ENCODE data around the gene CHAC1.
"Not testable (repeated sequence)": the region's sequence is repeated elsewhere in the genome, so short reads cannot be mapped to it uniquely, and the experiment has no call there.

Gene CHAC1

GRCh38 chr15:40938536-40938870, 14.8 kb upstream of the CHAC1 start:
- DNase-seq, result no peak

GRCh38 chr15:40940296-40940801, 12.9 kb upstream of the CHAC1 start:
- DNase-seq, result no peak

DNA sequence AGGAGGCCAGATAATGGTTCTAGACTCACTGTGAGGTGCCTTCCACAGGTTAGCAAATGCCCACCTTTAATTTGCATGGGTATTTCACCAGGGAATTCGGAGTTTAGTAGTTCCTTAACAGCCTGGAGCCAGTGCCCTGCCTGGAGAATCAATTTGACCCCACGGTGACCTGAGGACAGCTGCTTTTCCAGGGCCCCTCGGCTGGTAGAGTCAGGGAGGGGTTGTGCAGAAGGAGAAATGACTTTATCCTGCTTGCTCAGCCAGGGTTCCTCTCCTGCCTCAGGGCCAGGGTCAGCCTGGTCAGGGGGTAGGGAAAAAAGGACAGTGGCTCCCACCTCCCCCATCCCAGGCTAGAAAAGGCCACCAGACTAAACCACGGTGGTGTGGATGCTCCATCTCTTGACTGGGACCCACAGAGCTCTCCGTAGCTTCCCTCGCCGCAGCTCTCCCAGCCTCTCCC, 12.2 kb upstream of the CHAC1 start:
- no peak for DNase-seq

DNA sequence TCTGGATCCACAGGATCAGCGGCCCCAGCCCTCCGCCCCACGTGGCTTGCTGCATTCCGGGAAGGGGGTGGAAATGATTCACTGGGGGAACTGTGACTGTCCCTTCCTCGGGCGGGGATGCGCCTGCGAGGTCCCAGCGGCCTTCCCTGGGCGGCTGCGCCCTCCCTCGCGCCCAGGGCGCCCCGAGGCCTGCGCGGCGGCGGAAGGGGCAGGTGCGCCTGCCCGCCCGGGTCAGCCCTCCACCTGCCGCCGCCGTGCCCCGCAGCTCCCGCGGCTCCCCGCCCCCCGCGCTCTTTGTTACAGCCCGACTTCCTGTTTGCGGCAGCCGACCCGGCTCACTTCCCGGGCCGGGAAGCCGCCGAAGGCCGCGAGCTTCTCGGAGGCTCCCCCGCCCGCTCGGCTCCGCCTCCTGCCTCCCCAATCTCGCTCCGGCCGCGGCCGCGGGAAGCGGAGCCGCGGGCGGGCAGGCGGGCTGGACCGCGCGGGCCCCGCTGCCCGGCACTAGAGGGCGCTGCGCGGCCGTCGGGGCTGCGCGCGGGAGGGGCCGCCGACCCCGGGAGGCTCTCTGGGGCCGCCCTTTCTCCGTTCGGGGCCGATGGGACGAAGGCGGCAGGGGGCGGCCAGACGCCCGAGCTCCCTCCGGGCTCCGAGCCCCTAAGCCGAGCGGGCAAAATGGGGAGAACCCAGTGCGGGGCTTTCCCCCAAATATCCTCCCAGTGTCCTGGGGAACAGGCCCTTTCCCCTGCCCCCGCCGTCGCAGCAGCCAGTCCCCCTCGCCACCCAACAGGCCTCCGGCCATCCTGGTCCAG, 11.5 kb upstream of the CHAC1 start:
- peak; percentile 73 for DNase-seq

DNA sequence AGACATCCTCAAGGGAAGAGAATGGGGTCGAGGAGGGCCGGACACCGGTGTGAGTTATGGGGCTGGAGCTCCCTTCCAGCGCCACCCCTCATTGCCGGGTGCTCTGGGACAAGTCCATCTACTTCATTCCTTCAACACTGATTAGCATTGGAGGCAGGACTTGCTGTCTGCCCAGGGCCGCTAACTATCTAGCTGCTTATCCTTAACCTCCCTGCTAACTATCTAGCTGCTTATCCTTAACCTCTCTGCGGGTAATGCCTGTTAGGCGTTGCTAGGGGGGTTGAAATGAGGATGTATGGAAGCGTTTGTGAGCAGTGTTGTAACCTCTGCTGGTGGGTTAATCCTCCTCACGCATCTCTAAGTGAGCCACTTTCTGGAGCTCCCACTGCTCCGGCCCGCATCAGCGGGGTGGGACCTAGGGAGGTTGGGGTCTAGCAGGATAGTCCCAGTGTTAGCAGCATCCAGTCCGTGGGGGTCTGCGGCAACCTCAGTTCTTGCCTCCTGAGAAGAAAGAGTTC, 10.9 kb upstream of the CHAC1 start:
- no peak for DNase-seq

DNA sequence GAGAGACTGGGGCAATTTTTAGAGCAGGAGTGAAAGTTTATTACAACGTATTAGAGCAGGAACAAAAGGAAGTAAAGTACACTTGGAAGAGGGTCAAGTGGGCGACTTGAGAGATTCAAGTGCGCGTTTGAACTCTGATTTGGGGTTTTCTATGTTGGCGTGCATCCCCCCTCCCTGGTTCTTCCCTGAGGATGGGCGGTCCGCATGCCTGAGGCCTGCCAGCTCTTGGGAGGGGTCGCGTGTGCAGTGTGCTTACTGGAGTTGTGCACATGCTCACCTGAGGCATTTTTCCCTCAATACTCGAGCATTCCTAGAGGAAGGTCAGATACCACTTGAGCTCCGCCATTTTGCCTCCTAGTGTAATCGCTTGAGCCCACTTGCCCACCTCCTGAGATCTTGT, 10.4 kb upstream of the CHAC1 start:
- no peak for DNase-seq

DNA sequence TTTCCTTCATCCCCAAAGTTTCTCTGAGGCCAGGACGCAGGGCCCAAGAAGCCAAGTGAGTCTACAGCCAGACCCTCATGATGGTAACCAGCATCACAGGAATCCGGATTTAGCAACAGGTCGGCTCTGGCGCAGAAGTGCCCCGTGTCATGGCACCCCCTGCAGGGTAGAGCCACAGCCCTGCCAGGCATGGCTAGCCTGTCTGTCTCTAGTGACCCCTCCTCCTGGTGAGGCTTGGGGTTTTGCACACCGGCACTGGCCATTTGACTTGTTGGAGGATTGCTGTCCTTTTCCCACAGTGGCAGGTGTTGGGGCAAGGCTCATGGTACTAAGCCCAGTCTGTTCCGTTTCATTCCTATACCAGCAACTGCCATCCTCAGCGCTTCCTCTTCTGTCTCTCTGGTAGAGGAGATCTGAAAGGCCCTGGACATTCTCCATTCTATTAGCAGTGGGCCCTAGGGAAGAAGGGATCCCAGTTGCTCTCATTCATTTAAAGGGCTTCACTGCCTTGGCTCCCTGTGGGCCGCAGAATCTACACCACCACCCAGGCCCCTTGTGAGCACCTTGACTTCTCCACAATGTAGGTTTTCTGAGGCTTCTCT, 9.4 kb upstream of the CHAC1 start:
- DNase-seq, result no peak

- no peak for DNase-seq
Measured at GRCh38 chr15:40944510-40945296, 8.6 kb upstream of the CHAC1 start.

GRCh38 chr15:40948706-40949473, 4.4 kb upstream of the CHAC1 start:
- DNase-seq, result no peak

DNA sequence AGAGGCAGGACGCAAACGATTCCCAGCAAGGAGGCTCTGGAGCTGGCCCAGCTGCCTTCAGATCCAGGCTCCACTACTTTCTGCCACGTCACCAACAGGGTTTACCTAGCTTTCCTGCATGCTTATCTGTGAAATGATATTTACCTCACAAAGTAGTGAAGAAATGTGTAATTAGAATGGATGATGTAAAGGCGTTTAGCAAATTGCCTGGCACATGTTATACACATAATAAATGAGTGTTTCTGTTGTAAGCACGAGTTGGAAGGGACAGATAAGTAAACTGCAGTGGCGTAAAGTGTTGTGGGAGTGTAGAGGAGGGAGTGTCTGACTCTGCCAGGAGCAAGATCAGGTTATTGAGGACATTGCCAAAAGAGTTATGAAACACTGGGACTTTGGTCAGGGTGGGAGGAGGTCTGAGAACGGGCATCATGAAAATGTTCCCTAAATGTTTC, 3.5 kb upstream of the CHAC1 start:
- no peak for DNase-seq

DNA sequence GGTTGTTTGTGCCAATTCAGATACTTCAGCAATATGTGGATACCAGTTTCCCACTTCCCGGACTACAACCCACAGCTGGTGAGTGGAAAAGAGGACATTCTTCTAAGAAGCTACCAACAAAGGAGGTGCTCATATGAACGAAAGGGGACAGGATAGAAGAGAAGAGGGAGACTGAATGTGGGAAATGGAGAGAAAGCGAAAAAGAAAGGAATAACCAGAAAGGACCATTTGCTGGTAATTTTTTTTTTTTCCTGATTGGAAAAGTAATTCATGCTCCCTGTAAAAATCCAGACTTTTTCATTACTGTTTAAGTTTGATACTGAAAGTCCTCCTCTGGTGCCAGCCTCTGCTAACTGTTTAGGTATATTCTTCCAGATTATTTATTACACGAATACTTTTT, 1.5 kb upstream of the CHAC1 start:
- DNase-seq, result no peak

DNA sequence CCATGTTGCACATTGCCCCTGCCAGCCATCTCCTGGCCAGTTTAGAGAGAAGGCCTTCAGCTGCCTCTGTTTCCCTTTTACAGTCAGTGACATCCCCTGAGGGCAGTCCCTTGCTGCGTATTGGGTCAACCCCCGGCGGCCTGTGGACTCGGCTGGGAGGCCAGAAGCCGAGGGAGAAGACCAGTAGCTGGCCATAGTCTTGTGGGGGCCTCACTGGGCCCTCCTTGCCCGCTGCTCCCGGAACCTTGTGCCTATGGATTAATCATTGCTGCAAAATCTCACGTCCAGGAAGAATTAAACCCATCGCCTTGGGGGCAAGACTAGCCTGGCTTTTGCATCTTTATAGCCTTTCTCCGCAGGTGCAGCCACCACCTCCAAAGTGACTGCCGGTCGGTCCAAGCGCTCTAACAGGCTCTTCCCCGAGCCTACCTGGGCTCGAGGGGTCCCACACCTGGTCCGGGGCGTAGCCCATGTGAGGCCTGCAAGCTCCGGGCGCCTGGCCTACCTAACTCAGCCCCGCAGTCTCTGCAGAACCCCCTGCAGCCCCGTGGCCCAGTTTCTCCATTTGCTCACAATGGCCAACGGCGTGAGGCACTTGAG, 870 bp upstream of the CHAC1 start:
- no peak for DNase-seq

DNA sequence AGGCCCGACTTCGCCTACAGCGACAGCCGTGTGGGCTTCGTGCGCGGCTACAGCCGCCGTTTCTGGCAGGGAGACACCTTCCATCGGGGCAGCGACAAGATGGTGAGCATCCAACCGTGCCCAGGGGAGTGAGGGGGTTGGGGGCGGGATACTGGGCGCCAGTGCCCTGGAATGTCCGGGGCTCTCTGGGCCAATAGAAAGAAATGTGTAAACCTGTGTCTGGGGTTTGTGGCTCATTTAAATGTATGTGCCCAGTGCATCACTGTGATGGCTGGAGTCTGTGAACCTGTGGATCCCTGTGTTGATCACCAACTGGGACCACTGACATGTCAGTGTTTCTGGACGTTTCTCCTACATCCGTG, 423 bp downstream of the CHAC1 start:
- no peak for DNase-seq

GRCh38 chr15:40954158-40954848, 1.0 kb downstream of the CHAC1 start:
- DNase-seq, result not testable (repeated sequence)

DNA sequence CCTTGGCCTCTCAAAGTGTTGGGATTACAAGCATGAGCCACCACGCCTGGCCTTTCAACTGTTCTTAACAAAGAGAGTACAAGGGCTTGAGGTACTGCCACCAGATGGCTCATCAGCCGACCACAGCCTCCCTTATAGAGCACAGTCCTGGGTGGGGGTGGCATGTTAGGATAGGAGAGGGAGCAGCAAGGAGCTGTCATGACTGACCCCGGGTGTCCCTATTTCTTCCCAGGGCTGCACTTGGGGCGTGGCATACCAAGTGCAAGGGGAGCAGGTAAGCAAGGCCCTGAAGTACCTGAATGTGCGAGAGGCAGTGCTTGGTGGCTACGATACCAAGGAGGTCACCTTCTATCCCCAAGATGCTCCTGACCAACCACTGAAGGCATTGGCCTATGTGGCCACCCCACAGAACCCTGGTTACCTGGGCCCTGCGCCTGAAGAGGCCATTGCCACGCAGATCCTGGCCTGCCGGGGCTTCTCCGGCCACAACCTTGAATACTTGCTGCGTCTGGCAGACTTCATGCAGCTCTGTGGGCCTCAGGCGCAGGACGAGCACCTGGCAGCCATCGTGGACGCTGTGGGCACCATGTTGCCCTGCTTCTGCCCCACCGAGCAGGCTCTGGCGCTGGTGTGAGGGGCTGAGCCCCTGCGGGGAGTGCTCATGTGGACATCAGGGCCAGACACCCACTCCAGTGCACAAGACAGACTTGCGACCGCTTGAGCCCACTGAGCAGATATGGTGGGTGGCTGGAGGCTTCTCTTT, 2.1 kb downstream of the CHAC1 start:
- no peak for DNase-seq

DNA sequence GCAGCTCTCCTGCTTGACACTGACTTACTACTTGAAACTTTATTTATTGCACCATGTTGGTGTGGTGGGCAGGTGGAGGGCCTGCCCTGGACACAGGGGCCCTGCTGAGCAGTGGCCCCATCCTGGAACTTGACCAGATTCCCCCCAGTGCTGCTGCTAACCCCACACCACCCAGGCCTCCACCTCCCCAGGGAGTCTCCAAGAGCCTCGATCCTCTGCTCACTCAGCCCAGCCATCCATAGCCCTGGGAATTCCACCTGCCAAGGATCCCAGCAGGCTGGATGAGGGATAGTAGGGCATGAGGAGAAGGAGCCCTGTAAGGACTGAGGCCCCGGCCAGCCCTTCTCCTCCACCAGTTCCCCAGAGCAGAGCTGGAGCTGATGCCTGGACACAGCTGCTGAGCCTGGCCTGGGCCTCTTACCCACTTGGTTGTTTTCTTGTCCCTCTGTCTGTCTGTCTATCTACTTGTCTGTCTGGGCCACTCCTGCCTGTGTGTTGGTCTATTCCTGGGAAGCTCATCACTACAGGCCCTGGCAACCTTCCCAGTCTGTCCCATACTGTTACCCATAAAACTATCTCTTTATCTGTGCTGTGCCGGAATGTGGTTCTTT, 2.8 kb downstream of the CHAC1 start:
- DNase-seq, result no peak

GRCh38 chr15:40956541-40956982, 3.3 kb downstream of the CHAC1 start:
- no peak for DNase-seq

GRCh38 chr15:40957041-40957555, 3.8 kb downstream of the CHAC1 start:
- DNase-seq, result no peak

- DNase-seq, result no peak
Measured at GRCh38 chr15:40957581-40958051, 4.3 kb downstream of the CHAC1 start.

DNA sequence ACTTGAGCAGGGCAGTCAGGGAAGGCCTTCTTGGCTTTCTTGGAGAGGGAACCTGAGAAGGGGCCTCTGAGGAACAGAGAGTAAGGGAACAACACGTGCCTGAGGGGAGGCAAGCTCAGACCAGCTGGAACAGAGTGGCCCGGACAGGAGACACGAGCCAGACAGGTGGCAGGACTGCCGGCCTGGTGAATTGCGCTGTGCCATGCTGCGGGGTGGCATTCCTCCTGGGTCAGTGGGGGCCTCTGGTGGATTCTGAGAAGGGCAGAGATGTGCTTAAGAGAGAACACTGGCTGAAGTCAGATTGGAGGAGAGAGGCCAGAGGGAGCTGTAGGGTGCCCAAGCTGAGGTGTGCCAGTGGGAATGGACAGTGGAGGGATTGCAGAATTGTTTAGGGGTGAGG, 4.9 kb downstream of the CHAC1 start:
- no peak for DNase-seq

Measured in CD4-positive, alpha-beta T cell treated with Interleukin-17A for 1 hour (primary cell).